Large intestine (tissue), 3 donors: ENCODE measurements around the gene GNPTG. TPM values are rescaled to one million over a fixed set of nuclear protein-coding genes. Genes with fewer than 3 reads are reported as not detected.

Experiments used
- DNase-seq, 2 donors: peaks; one replicate each; pipeline versions ENCODE4 v3.0.0 to v3.0.0-alpha.2; 2013
- H3K27ac ChIP-seq: one replicate; pipeline ENCODE4 v1.5.1; 2013; ENCODE audit warnings: low read length
- H3K27me3 ChIP-seq: 2 replicates; pipeline ENCODE4 v1.6.1; 2013; ENCODE audit warnings: low read length; ENCODE audit not compliant: control insufficient read depth, insufficient read depth
- H3K36me3 ChIP-seq: 2 replicates; pipeline ENCODE4 v1.6.1; 2013; ENCODE audit warnings: low read length; ENCODE audit not compliant: control insufficient read depth, insufficient read depth
- H3K4me1 ChIP-seq: one replicate; pipeline ENCODE4 v1.6.1; 2013; ENCODE audit warnings: low read length; ENCODE audit not compliant: control insufficient read depth, insufficient read depth
- H3K4me3 ChIP-seq: one replicate; pipeline ENCODE4 v1.5.1; 2013; ENCODE audit warnings: low read length
- H3K9me3 ChIP-seq: one replicate; pipeline ENCODE4 v1.6.1; 2013; ENCODE audit warnings: mild to moderate bottlenecking, low read depth, low read length, moderate library complexity; ENCODE audit not compliant: control insufficient read depth
- WGBS: methylation state at CpG from one replicate; pipeline ENCODE4 v1.1.5; 2013; ENCODE audit warnings: low lambda C conversion rate; ENCODE audit not compliant: insufficient coverage; 5-methylcytosine and 5-hydroxymethylcytosine counted together
- polyA plus RNA-seq: library from polyadenylated mRNA; unstranded; fragments of 120-200 nt; gene quantifications from one replicate; pipeline ENCODE4 v1.2.1, GENCODE V29; 2013

GNPTG gene
- polyA plus RNA-seq, 1 donor: 68.3 TPM

GRCh38 chr16:1397779-1398178 is 46.0 kb downstream of the GNPTG start:
- no peak overlapping the region for H3K4me3 ChIP-seq
- H3K36me3 ChIP-seq: peaks cover 66% of the 10 kb centered on the region
- DNase-seq: no peak
- no peaks in the 10 kb centered on the region for H3K9me3 ChIP-seq
- no peaks in the 10 kb centered on the region for H3K27me3 ChIP-seq
- no CpG with 5 or more reads among the region's 21 CpGs for WGBS
- no peak overlapping the region for H3K27ac ChIP-seq
- H3K4me1 ChIP-seq: no peaks in the 10 kb centered on the region

- H3K36me3 ChIP-seq: peaks cover 64% of the 10 kb centered on the region
- H3K9me3 ChIP-seq: no peaks in the 10 kb centered on the region
- no CpG with 5 or more reads among the region's 9 CpGs for WGBS
- H3K4me1 ChIP-seq: no peaks in the 10 kb centered on the region
- no peak overlapping the region for H3K4me3 ChIP-seq
- no peak for DNase-seq
- no peak overlapping the region for H3K27ac ChIP-seq
- no peaks in the 10 kb centered on the region for H3K27me3 ChIP-seq
Observed at GRCh38 chr16:1398351-1398750, 46.6 kb downstream of the GNPTG start.

GRCh38 chr16:1398826-1399581 is 47.3 kb downstream of the GNPTG start:
- DNase-seq: no peak
- Histone ChIP-seq H3K4me1 (no peaks in the 10 kb centered on the region), H3K27ac (no peak overlapping the region), H3K36me3 (peaks cover 62% of the 10 kb centered on the region), H3K9me3 (no peaks in the 10 kb centered on the region), H3K27me3 (no peaks in the 10 kb centered on the region), H3K4me3 (no peak overlapping the region)
- no CpG with 5 or more reads among the region's 38 CpGs for WGBS

GRCh38 chr16:1401061-1401757 is 49.5 kb downstream of the GNPTG start:
- Histone ChIP-seq H3K4me1 (no peaks in the 10 kb centered on the region), H3K27ac (no peak overlapping the region), H3K27me3 (no peaks in the 10 kb centered on the region), H3K4me3 (no peak overlapping the region), H3K9me3 (no peaks in the 10 kb centered on the region), H3K36me3 (peaks cover 62% of the 10 kb centered on the region)
- WGBS: no CpG with 5 or more reads among the region's 29 CpGs
- no peak for DNase-seq

GRCh38 chr16:1401758-1402154 is 50.0 kb downstream of the GNPTG start:
- H3K27me3 ChIP-seq: no peaks in the 10 kb centered on the region
- no CpG with 5 or more reads among the region's 13 CpGs for WGBS

GRCh38 chr16:1403036-1403435 is 51.3 kb downstream of the GNPTG start:
- Histone ChIP-seq H3K4me1 (peaks cover 4% of the 10 kb centered on the region), H3K9me3 (no peaks in the 10 kb centered on the region), H3K27ac (no peak overlapping the region), H3K36me3 (peaks cover 58% of the 10 kb centered on the region), H3K4me3 (no peak overlapping the region), H3K27me3 (no peaks in the 10 kb centered on the region)
- WGBS: no CpG with 5 or more reads among the region's 22 CpGs
- no peak for DNase-seq

More at GRCh38 chr16:1401758-1402154, 50.0 kb downstream of the GNPTG start:
- Histone ChIP-seq H3K27ac (no peak overlapping the region), H3K4me3 (no peak overlapping the region), H3K36me3 (peaks cover 63% of the 10 kb centered on the region), H3K9me3 (no peaks in the 10 kb centered on the region), H3K4me1 (no peaks in the 10 kb centered on the region)
- DNase-seq: no peak

- DNase-seq: no peak
- H3K9me3 ChIP-seq: no peaks in the 10 kb centered on the region
- no peaks in the 10 kb centered on the region for H3K27me3 ChIP-seq
- H3K27ac ChIP-seq: no peak overlapping the region
- peaks cover 51% of the 10 kb centered on the region for H3K36me3 ChIP-seq
- peaks cover 7% of the 10 kb centered on the region for H3K4me1 ChIP-seq
- H3K4me3 ChIP-seq: no peak overlapping the region
- no CpG with 5 or more reads among the region's 14 CpGs for WGBS
Observed at GRCh38 chr16:1403733-1404132, 52.0 kb downstream of the GNPTG start.

GRCh38 chr16:1407753-1408152 is 56.0 kb downstream of the GNPTG start:
- H3K4me3 ChIP-seq: peak overlapping the region; percentile 58
- no peak for DNase-seq
- no peak overlapping the region for H3K27ac ChIP-seq
- no peaks in the 10 kb centered on the region for H3K27me3 ChIP-seq
- H3K4me1 ChIP-seq: peaks cover 7% of the 10 kb centered on the region
- WGBS: no CpG with 5 or more reads among the region's 11 CpGs
- H3K9me3 ChIP-seq: no peaks in the 10 kb centered on the region
- H3K36me3 ChIP-seq: peaks cover 36% of the 10 kb centered on the region

GRCh38 chr16:1408171-1408837 is 56.6 kb downstream of the GNPTG start:
- no CpG with 5 or more reads among the region's 42 CpGs for WGBS
- Histone ChIP-seq H3K4me1 (peaks cover 7% of the 10 kb centered on the region), H3K4me3 (peak overlapping the region; percentile 58), H3K27ac (no peak overlapping the region), H3K36me3 (peaks cover 34% of the 10 kb centered on the region), H3K9me3 (no peaks in the 10 kb centered on the region), H3K27me3 (no peaks in the 10 kb centered on the region)
- DNase-seq: peak; percentile 84 to 92

- peaks cover 7% of the 10 kb centered on the region for H3K4me1 ChIP-seq
- WGBS: no CpG with 5 or more reads among the region's 2 CpGs
- H3K9me3 ChIP-seq: no peaks in the 10 kb centered on the region
- peaks cover 14% of the 10 kb centered on the region for H3K36me3 ChIP-seq
- no peak for DNase-seq
- H3K27me3 ChIP-seq: no peaks in the 10 kb centered on the region
- H3K4me3 ChIP-seq: no peak overlapping the region
- H3K27ac ChIP-seq: no peak overlapping the region
Observed at GRCh38 chr16:1412847-1413246, 61.1 kb downstream of the GNPTG start.
